Measurements from ENCODE around the gene IL33. TPM values are rescaled to one million over a fixed set of nuclear protein-coding genes. Genes with fewer than 3 reads are reported as not detected.

IL33 gene
- total RNA-seq, result 0.15 and 0.17 TPM in 2 replicates

GRCh38 chr9:6215562-6215961, at the start of gene IL33:
Gene IL33 (plus strand): TSS chr9:6215807. CDS start chr9:6241695, 25,888 bp downstream.

Other genes starting within 250 kb of the IL33 start
- gene RANBP6, start 200.2 kb upstream of the IL33 start, total RNA-seq, result 13.8 and 19.5 TPM in 2 replicates
- not detected in 2 replicates for gene TPD52L3, start 112.6 kb downstream of the IL33 start, total RNA-seq
- 35.5 and 37.0 TPM in 2 replicates for gene UHRF2, start 197.4 kb downstream of the IL33 start, total RNA-seq